ENCODE measurements around the gene FCER1G. TPM values are rescaled to one million over a fixed set of nuclear protein-coding genes. Genes with fewer than 3 reads are reported as not detected.
A peak's percentile ranks its signal among the peaks of the same experiment; 100 is the strongest.

FCER1G gene
- total and polyA plus RNA-seq, 2 experiments from 2014 or later: 4.3 to 4.8 TPM

DNA sequence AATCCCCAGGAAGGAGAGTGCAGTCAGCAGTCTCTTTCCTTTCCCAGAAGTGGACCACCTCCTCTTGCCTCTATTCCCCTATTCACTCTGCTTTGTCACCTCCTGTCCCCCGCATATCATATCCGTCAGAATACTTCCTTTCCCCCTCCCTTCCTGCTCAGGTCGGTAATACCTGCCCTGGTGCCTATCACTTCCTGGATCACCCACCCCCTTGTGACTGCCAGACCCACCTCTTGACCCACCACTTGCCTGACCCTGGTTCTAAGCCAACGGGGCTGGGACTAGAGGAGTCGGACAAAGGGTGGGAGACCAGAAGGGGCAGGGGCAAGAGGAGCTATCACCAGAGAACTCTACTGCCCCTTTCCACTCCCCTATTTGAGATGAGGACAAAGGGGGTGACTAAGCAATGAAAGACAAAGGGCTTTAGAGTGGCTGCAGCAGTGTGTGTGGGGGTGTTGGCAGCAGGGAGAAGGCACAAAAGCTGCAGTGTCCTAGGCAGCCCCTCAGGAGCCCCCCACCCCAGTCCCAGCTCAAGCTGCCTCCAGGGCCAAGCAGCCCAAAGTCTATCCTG is 14.6 kb upstream of the FCER1G start:
- H3K4me2 ChIP-seq: no peak overlapping the region
- no peak for DNase-seq (ENCODE audit: low spot score)
- no peak overlapping the region for H3K4me3 ChIP-seq
- H3K9me3 ChIP-seq (ENCODE audit: low read depth): no peaks in the 10 kb centered on the region
- H3K27ac ChIP-seq: peak overlapping the region; percentile 95
- H3K4me1 ChIP-seq (ENCODE audit: insufficient read depth): peaks cover 42% of the 10 kb centered on the region
- H2AFZ ChIP-seq: no peak overlapping the region
- H3K79me2 ChIP-seq: peaks cover 28% of the 10 kb centered on the region
- H3K27me3 ChIP-seq: no peaks in the 10 kb centered on the region
- WGBS (ENCODE audit: low lambda C conversion rate, missing lambda C conversion rate): 80% methylated on average over 5 of the region's 5 CpGs
- no peaks in the 10 kb centered on the region for H4K20me1 ChIP-seq (ENCODE audit: insufficient read depth, poor library complexity, severe bottlenecking)
- no peaks in the 10 kb centered on the region for H3K36me3 ChIP-seq (replicated peaks; ENCODE audit: insufficient read depth, low read depth)
- TF ChIP-seq, protein P1, sequence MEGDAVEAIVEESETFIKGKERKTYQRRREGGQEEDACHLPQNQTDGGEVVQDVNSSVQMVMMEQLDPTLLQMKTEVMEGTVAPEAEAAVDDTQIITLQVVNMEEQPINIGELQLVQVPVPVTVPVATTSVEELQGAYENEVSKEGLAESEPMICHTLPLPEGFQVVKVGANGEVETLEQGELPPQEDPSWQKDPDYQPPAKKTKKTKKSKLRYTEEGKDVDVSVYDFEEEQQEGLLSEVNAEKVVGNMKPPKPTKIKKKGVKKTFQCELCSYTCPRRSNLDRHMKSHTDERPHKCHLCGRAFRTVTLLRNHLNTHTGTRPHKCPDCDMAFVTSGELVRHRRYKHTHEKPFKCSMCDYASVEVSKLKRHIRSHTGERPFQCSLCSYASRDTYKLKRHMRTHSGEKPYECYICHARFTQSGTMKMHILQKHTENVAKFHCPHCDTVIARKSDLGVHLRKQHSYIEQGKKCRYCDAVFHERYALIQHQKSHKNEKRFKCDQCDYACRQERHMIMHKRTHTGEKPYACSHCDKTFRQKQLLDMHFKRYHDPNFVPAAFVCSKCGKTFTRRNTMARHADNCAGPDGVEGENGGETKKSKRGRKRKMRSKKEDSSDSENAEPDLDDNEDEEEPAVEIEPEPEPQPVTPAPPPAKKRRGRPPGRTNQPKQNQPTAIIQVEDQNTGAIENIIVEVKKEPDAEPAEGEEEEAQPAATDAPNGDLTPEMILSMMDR (IDR thresholded peaks at IDR 0.05; ENCODE audit: poor library complexity): no peak
- TF ChIP-seq EZH2phosphoT487 (IDR thresholded peaks at IDR 0.05; ENCODE audit: low read depth, severe bottlenecking, unreplicated experiment): no peak
- no peak for TF ChIP-seq EZH2 (IDR thresholded peaks at IDR 0.05; ENCODE audit: borderline replicate concordance)
- H3K9me2 ChIP-seq (replicated peaks; ENCODE audit: insufficient read depth): no peaks in the 10 kb centered on the region

DNA sequence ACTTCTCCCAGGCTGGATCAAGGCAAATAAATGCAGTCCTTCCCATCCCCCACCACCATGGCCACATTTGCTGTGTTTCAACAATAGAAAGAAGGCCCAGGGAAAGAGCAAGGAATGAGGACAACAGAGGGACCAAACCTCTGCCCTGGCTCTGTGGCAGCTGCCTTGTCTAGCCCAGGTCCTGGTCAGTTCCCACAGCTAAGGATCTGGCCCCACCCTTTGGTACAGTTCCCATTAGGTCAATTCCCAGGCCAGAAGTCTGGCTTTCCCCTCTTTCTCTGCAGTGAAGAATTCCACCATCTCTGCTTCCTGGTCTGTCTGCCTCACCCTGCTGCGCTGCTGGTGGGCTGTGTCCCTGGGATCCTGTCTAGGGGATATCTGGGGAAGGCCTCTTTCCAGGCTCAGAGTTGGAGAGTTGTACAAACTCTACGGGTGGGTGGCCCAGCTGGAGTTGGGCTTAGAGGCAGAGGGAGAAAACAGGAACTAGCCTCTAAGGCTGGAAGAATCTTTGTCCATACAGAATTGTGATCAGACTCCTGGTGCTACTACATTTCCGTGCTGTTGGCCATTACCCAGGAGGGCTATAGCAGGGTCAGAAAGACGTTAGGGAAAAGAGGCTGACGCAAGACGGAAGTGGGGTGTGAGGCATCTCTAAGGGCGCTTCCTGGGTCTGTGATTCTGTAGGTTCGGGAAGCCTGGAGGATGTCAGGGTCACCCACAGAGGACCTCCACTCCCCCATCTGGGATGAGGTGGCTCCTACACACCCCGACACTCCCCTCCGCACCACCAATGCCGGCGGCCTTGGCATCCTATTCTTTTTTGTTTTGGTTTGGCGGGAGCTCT is 13.9 kb upstream of the FCER1G start:
- Histone ChIP-seq H3K9me3 (ENCODE audit: low read depth) (no peaks in the 10 kb centered on the region), H3K27me3 (no peaks in the 10 kb centered on the region), H3K79me2 (peaks cover 28% of the 10 kb centered on the region), H4K20me1 (ENCODE audit: insufficient read depth, poor library complexity, severe bottlenecking) (no peaks in the 10 kb centered on the region), H3K4me2 (peak overlapping the region; percentile 73), H3K4me3 (peak overlapping the region; percentile 0), H3K9me2 (replicated peaks; ENCODE audit: insufficient read depth) (no peaks in the 10 kb centered on the region), H2AFZ (peak overlapping the region; percentile 68), H3K36me3 (replicated peaks; ENCODE audit: insufficient read depth, low read depth) (no peaks in the 10 kb centered on the region), H3K4me1 (ENCODE audit: insufficient read depth) (peaks cover 41% of the 10 kb centered on the region), H3K27ac (peak overlapping the region; percentile 95)
- no peak for DNase-seq (ENCODE audit: low spot score)
- TF ChIP-seq, protein P1 (IDR thresholded peaks at IDR 0.05; ENCODE audit: poor library complexity): no peak
- no peak for TF ChIP-seq EZH2 (IDR thresholded peaks at IDR 0.05; ENCODE audit: borderline replicate concordance)
- no peak for TF ChIP-seq EZH2phosphoT487 (IDR thresholded peaks at IDR 0.05; ENCODE audit: low read depth, severe bottlenecking, unreplicated experiment)
- 76% methylated on average over 13 of the region's 13 CpGs for WGBS (ENCODE audit: low lambda C conversion rate, missing lambda C conversion rate)

DNA sequence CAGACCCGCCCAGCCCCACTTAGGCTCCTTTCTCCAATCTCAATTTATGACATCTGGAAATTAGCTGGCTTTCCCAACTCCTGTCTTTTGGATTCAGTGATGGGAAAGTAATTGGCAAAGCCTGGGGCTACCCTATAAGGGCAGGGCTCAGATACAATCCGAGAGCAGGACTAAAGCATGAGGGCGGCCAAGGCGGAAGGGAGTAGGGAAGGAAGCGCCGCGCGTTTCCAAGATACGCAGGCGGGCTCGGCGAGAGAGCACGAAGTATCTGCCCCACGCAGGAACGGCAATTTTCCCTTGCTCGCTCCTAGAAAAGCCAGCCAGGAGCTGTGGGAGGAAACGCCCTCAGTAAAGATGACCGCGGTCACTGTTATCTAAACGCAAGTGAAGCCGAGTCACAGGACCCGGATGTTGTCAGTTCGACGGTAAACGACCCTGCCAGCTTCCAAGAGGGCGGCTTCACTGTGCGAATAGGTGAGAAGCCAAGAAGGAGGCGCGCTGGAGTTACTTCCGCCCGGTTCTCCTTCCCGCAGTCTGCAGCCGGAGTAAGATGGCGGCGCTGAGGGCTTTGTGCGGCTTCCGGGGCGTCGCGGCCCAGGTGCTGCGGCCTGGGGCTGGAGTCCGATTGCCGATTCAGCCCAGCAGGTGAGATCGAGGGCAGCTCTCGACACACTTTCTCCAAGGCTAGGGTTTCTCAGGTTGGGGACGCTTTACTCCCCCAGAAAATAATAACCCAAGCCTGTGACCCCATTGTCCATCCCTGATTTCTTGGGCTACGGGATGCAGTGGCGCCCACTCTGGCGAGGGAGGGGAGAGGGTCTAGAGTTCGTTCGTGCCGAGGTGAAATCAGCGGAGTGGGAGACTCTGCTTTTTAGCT is 13.0 kb upstream of the FCER1G start, which contains the start of gene NDUFS2:
Gene NDUFS2, plus strand, starts transcription at position 532 of the 877 bp plus-strand sequence. Its CDS starts 19 bp downstream, at position 551.
- Histone ChIP-seq H3K36me3 (replicated peaks; ENCODE audit: insufficient read depth, low read depth) (no peaks in the 10 kb centered on the region), H4K20me1 (ENCODE audit: insufficient read depth, poor library complexity, severe bottlenecking) (no peaks in the 10 kb centered on the region), H3K4me1 (ENCODE audit: insufficient read depth) (peaks cover 35% of the 10 kb centered on the region), H3K27me3 (no peaks in the 10 kb centered on the region), H3K4me3 (peak within 1 kb of the TSS; percentile 48), H3K27ac (peak within 1 kb of the TSS; percentile 95), H3K79me2 (peaks cover 28% of the 10 kb centered on the region), H3K9me2 (replicated peaks; ENCODE audit: insufficient read depth) (no peaks in the 10 kb centered on the region), H2AFZ (peak within 1 kb of the TSS; percentile 68), H3K9me3 (ENCODE audit: low read depth) (no peaks in the 10 kb centered on the region), H3K4me2 (peak within 1 kb of the TSS; percentile 84)
- TF ChIP-seq EZH2 (IDR thresholded peaks at IDR 0.05; ENCODE audit: borderline replicate concordance): no peak
- TF ChIP-seq, protein P1 (IDR thresholded peaks at IDR 0.05; ENCODE audit: poor library complexity): peak; percentile 33
- 3% methylated on average over 53 of the region's 53 CpGs for WGBS (ENCODE audit: low lambda C conversion rate, missing lambda C conversion rate)
- peak; percentile 99 for DNase-seq (ENCODE audit: low spot score)

Data from hepatocyte (in vitro differentiated cells).